SK-N-SH (cell line): ENCODE data around the gene SPOP.

Experiments used
- CTCF ChIP-seq: fragments of 200-600 bp; sonication (generic); IDR thresholded peaks from 2 replicates; pipeline ENCODE4 v1.6.1; 2017; ENCODE audit warnings: antibody characterized with exemption, mild to moderate bottlenecking, moderate library complexity
- FOSL2 ChIP-seq: IDR thresholded peaks from 2 replicates; pipeline ENCODE4 v1.4.0; 2012; ENCODE audit warnings: low read depth, mild to moderate bottlenecking, moderate library complexity, borderline replicate concordance
- FOXJ3 ChIP-seq: sonication (generic); formaldehyde crosslinking; IDR thresholded peaks from 2 replicates; pipeline ENCODE4 v1.5.1; 2020; ENCODE audit warnings: mild to moderate bottlenecking, missing genetic modification reagents
- GABPA ChIP-seq: IDR thresholded peaks from 2 replicates; pipeline ENCODE4 v1.4.0; 2012; ENCODE audit warnings: low read depth, mild to moderate bottlenecking
- MAX ChIP-seq: IDR thresholded peaks from 2 replicates; pipeline ENCODE4 v1.4.0; 2012; ENCODE audit warnings: low read depth
- NFIC ChIP-seq: IDR thresholded peaks from 2 replicates; pipeline ENCODE4 v1.4.0; 2012; ENCODE audit warnings: borderline replicate concordance
- RCOR1 ChIP-seq: fragments of 150-350 bp; IDR thresholded peaks from 2 replicates; pipeline ENCODE4 v1.6.1; 2017; ENCODE audit warnings: antibody characterized with exemption, low read length
- SIN3A ChIP-seq: IDR thresholded peaks from 2 replicates; pipeline ENCODE4 v1.6.1; 2012; ENCODE audit warnings: low read depth, mild to moderate bottlenecking, low read length, moderate library complexity, borderline replicate concordance
- SMC3 ChIP-seq: IDR thresholded peaks from 2 replicates; pipeline ENCODE4 v1.6.1; 2012; ENCODE audit warnings: low read depth, low read length, improper control_type of control experiment
- TEAD4 ChIP-seq: IDR thresholded peaks from 2 replicates; pipeline ENCODE4 v1.4.0; 2012; ENCODE audit warnings: mild to moderate bottlenecking, borderline replicate concordance; ENCODE audit not compliant: insufficient read depth
- ZBTB33 ChIP-seq: IDR thresholded peaks from 2 replicates; pipeline ENCODE4 v1.4.0; 2012; ENCODE audit warnings: low read depth, borderline replicate concordance

GRCh38 chr17:49613182-49613800 is 64.6 kb downstream of the SPOP start:
- no peak for TF ChIP-seq RCOR1
- no peak for TF ChIP-seq CTCF
- no peak for TF ChIP-seq FOSL2
- no peak for TF ChIP-seq MAX
- no peak for TF ChIP-seq NFIC
- no peak for TF ChIP-seq GABPA
- no peak for TF ChIP-seq SMC3
- no peak for TF ChIP-seq SIN3A
- no peak for TF ChIP-seq FOXJ3 (CRISPR knock-in tag)
- TF ChIP-seq ZBTB33: no peak
- TF ChIP-seq TEAD4: no peak
